Ecto neural progenitor cell (in vitro differentiated cells): ENCODE data around the gene UGT2B7.
"Not testable (repeated sequence)": the region's sequence is repeated elsewhere in the genome, so short reads cannot be mapped to it uniquely, and the experiment has no call there.

Source experiments
- DNase-seq: peaks from one replicate; pipeline ENCODE4 v3.0.0-alpha.2; 2018; ENCODE audit warnings: low spot score

The UGT2B7 gene

GRCh38 chr4:69096111-69096656 lies at the start of gene UGT2B7:
UGT2B7 (plus strand) TSS chr4:69096474; CDS start chr4:69096521, 47 bp downstream.
- DNase-seq: no peak

DNA sequence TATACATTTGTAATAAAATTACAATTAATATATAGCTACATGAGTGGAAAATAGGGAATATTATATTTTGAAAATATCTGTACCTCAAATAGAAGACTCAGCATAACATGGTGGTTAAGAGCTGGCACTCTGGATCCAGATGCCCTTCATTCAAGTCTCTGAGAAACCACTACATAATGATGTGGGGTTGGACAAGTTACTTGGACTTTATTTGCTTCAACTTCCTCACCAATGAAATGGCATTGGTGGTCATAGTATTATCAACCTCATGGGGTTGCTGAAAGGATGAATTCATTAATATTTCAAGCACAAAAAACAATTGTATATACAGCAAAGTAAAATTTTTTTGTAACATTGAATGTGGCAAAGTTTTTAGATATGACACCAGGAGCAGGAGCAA lies 46.4 kb upstream of the UGT2B7 start:
- no peak for DNase-seq

DNA sequence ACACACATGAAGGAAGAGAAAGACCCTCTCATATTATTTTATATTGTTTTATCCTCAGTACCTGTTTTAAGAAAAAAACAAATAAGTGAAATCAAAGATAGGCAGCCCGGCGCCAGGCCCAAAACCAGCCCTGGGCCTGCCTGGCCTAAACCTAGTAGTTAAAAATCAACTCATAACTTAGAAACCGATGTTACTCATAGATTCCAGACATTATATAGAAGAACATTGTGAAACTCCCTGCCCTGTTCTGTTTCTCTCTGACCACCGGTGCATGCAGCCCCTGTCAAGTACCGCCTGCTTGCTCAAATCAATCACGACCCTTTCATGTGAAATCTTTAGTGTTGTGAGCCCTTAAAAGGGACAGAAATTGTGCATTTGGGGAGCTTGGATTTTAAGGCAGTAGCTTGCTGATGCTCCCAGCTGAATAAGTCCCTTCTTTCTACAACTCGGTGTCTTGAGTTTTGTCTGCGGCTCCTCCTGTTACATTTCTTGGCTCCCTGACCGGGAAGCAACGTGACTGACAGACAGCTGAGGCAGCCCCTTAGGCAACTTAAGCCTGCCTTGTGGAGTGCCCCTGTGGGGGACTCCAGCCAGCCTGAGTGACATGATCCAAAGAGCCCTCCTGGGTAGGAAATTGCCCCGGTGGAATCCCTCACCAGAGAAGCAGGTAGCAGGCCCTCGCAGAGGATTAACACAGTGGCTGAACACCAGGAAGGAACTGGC lies 45.3 kb upstream of the UGT2B7 start:
- DNase-seq: peak; percentile 60

- DNase-seq: no peak
These were observed 44.7 kb upstream of the UGT2B7 start for GRCh38 chr4:69051576-69051943.

- not testable (repeated sequence) for DNase-seq
These were observed 42.9 kb upstream of the UGT2B7 start for GRCh38 chr4:69053309-69053885.

- DNase-seq: not testable (repeated sequence)
These were observed 42.2 kb upstream of the UGT2B7 start for GRCh38 chr4:69054033-69054432.

- no peak for DNase-seq
These were observed 41.6 kb upstream of the UGT2B7 start for GRCh38 chr4:69054578-69055200.

- DNase-seq: no peak
These were observed 40.1 kb upstream of the UGT2B7 start for GRCh38 chr4:69056150-69056549.

DNA sequence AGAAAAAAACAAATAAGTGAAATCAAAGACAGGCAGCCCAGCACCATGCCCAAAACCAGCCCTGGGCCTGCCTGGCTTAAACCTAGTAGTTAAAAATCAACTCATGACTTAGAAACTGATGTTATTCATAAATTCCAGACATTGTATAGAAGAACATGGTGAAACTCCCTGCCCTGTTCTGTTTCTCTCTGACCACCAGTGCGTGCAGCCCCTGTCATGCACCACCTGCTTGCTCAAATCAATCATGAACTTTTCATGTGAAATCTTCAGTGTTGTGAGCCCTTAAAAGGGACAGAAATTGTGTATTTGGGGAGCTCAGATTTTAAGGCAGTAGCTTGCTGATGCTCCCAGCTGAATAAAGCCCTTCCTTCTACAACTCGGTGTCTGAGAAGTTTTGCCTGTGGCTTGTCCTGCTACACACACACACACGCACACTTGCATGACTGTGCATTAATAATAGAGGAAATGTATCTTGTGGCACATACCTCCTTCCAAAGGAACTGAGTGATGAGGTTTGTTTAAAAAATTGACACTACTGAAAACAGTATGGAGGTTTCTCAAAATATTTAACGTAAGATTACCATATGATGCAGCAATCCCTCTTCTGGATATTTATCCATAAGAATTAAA lies 39.2 kb upstream of the UGT2B7 start:
- DNase-seq: no peak

DNA sequence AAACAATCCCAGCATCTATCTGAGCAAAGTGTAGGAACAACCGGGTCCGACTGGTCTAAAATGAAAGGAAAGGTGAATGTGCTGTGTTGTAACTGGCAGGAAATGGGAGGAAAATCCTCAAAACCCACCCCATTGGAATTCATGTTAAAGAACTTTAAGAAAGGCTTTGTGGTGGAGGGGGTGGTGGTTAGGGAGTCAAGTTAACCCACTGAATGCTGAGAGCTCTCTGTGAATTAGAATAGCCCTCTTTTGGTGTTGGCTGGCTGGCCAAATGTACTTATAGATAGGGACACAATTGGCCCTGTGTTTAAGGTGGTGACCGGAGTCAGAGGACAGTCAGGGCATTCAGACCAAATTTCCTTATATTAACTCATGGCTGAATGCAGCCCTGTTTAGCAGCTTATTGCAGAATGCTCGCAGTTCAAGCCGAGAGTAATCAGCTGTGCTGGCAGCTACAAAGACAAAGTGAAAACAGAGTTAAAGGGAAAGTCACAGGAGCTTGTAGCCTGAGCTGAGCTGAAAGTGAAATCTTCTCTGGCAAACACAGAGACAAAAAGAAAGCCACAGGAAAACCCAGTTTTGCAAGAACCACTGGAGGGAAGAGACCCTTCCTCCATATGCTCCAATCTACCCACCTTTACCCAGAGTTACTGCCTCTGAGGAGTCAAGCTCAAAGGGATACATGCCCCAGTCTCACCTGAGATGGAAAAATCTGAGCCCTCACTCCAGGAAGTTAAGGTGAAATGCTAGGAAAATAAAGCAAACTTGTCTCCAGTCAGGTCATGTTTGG lies 38.5 kb upstream of the UGT2B7 start:
- no peak for DNase-seq

GRCh38 chr4:69058410-69059059 lies 37.7 kb upstream of the UGT2B7 start:
- DNase-seq: no peak

- no peak for DNase-seq
These were observed 35.5 kb upstream of the UGT2B7 start for GRCh38 chr4:69060651-69061308.

GRCh38 chr4:69064391-69064790 lies 31.9 kb upstream of the UGT2B7 start:
- DNase-seq: no peak

- no peak for DNase-seq
These were observed 29.3 kb upstream of the UGT2B7 start for GRCh38 chr4:69066945-69067344.

- no peak for DNase-seq
These were observed 27.2 kb upstream of the UGT2B7 start for GRCh38 chr4:69069085-69069484.

DNA sequence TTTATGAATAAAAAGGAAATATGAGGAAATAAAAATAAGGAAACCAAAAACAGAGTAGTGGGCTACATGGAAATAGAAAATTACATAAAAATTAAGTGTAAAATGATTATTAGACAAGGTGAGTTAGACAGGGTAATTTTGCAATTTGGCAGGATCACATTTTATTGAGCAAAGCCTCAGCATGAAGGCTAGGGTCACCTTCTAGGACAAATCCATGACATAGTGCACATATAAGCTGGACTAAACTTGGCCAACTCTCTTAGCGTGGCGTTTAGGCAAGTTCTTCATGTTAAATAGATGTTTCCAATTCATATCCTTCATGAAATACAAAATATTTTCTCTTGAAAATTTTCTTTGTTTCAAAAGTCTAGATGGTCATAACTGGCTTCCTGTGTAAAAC lies 25.7 kb upstream of the UGT2B7 start:
- DNase-seq: no peak

DNA sequence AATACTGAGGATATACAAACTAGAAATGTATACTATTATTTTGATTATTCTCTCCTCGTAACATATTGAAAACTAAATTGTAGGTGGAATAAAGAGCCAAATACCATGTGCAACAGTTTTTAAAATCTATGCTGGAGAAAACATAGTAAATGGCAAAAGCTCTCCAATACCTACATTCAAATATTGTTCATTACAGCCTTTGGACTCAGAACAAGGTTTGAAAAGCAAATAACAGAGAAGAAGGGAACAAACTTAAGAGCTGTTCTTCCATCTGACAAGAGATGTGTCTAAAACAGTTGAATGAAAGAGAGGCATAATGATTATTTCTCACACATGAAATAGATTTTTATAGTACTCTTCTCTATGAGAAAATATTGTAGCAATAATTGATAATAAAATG lies 25.0 kb upstream of the UGT2B7 start:
- DNase-seq: no peak

- no peak for DNase-seq
These were observed 22.9 kb upstream of the UGT2B7 start for GRCh38 chr4:69073375-69073774.

GRCh38 chr4:69075061-69075792 lies 21.0 kb upstream of the UGT2B7 start:
- DNase-seq: no peak

DNA sequence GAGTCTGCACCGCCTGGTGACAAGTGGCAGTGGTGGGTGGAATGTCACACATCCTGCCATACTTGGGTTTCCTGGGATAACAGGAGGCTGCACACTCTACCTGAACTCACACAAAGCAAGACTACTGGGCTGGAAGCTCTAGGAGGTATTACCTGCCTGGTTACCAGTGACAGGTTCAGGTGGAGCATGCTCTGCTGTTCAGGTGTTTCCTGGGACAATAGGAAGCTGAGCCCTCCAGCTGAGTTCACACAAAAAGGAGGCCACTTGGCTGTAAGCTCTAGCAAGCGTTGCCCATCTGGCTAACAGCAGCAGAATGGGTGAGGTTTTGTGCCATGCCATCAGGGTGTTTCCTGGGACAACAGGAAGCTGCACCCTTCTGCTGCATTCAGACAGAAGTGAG lies 17.4 kb upstream of the UGT2B7 start:
- DNase-seq: no peak
